Hepatocyte (in vitro differentiated cells): ENCODE data around the gene AUTS2.

Experiments used
- EZH2 ChIP-seq: fragments of 200-600 bp; sonication (generic); IDR thresholded peaks from 2 replicates; pipeline ENCODE4 v1.6.1; 2016; ENCODE audit warnings: antibody characterized with exemption, mild to moderate bottlenecking, borderline replicate concordance
- EZH2phosphoT487 ChIP-seq: fragments of 200-600 bp; sonication (generic); IDR thresholded peaks from one replicate; pipeline ENCODE4 v1.6.1; 2018; ENCODE audit warnings: antibody characterized with exemption, mild to moderate bottlenecking, low read depth, moderate library complexity; ENCODE audit not compliant: unreplicated experiment, severe bottlenecking
- TF ChIP-seq, protein P1 (sequence below): fragments of 200-600 bp; sonication (generic); IDR thresholded peaks from 2 replicates; pipeline ENCODE4 v1.5.1; 2016; ENCODE audit warnings: antibody characterized with exemption, mild to moderate bottlenecking; ENCODE audit not compliant: poor library complexity

- no peak for TF ChIP-seq EZH2phosphoT487
- TF ChIP-seq, protein P1, sequence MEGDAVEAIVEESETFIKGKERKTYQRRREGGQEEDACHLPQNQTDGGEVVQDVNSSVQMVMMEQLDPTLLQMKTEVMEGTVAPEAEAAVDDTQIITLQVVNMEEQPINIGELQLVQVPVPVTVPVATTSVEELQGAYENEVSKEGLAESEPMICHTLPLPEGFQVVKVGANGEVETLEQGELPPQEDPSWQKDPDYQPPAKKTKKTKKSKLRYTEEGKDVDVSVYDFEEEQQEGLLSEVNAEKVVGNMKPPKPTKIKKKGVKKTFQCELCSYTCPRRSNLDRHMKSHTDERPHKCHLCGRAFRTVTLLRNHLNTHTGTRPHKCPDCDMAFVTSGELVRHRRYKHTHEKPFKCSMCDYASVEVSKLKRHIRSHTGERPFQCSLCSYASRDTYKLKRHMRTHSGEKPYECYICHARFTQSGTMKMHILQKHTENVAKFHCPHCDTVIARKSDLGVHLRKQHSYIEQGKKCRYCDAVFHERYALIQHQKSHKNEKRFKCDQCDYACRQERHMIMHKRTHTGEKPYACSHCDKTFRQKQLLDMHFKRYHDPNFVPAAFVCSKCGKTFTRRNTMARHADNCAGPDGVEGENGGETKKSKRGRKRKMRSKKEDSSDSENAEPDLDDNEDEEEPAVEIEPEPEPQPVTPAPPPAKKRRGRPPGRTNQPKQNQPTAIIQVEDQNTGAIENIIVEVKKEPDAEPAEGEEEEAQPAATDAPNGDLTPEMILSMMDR = no peak
- TF ChIP-seq EZH2 = no peak
These were observed 1138.6 kb downstream of the AUTS2 start for GRCh38 chr7:70736715-70737460.
